NT2/D1 (cell line): ENCODE measurements around the gene CTCF.

Source experiments
- DNase-seq: peaks from one replicate; pipeline ENCODE4 v3.0.0-alpha.2; 2011; ENCODE audit warnings: low read depth, low spot score
- H3K27me3 ChIP-seq: 2 replicates; pipeline ENCODE4 v1.6.0; 2011; ENCODE audit warnings: mild to moderate bottlenecking; ENCODE audit not compliant: insufficient read length, insufficient read depth
- H3K36me3 ChIP-seq: 2 replicates; pipeline ENCODE4 v1.6.1; 2011; ENCODE audit warnings: mild to moderate bottlenecking, low read length, mixed read lengths; ENCODE audit not compliant: insufficient read depth, insufficient read length
- H3K4me1 ChIP-seq: 2 replicates; pipeline ENCODE4 v1.5.1; 2011; ENCODE audit not compliant: insufficient read depth, insufficient read length
- H3K4me3 ChIP-seq: 2 replicates; pipeline ENCODE4 v1.5.1; 2011; ENCODE audit warnings: low read depth; ENCODE audit not compliant: insufficient read length
- H3K9ac ChIP-seq: 2 replicates; pipeline ENCODE4 v1.6.0; 2011; ENCODE audit warnings: low read depth; ENCODE audit not compliant: insufficient read length
- H3K9me3 ChIP-seq: 2 replicates; pipeline ENCODE4 v1.5.1; 2011; ENCODE audit warnings: mild to moderate bottlenecking, low read length; ENCODE audit not compliant: insufficient read depth
- SUZ12 ChIP-seq: IDR thresholded peaks from 2 replicates; pipeline ENCODE4 v1.6.1; 2011; ENCODE audit not compliant: insufficient read length, insufficient read depth; ENCODE audit errors: extremely low read depth
- YY1 ChIP-seq: IDR thresholded peaks from 2 replicates; pipeline ENCODE4 v1.6.1; 2011; ENCODE audit not compliant: insufficient read length, insufficient read depth
- ZNF274 ChIP-seq: IDR thresholded peaks from 2 replicates; pipeline ENCODE4 v1.6.1; 2011; ENCODE audit warnings: mild to moderate bottlenecking, low read depth, low read length

Gene CTCF

GRCh38 chr16:67518676-67519075 lies 43.6 kb upstream of the CTCF start:
- no peaks in the 10 kb centered on the region for H3K4me1 ChIP-seq
- H3K9me3 ChIP-seq: peaks cover 40% of the 10 kb centered on the region; the same call in 1 of the 2 replicates
- no peaks in the 10 kb centered on the region for H3K36me3 ChIP-seq
- no peak overlapping the region for H3K4me3 ChIP-seq
- H3K9ac ChIP-seq: no peak overlapping the region
- DNase-seq: no peak
- no peak for TF ChIP-seq ZNF274
- TF ChIP-seq SUZ12: no peak
- TF ChIP-seq YY1: no peak
- no peaks in the 10 kb centered on the region for H3K27me3 ChIP-seq

- no peak for TF ChIP-seq YY1
- TF ChIP-seq ZNF274: no peak
- no peak overlapping the region for H3K4me3 ChIP-seq
- H3K4me1 ChIP-seq: no peaks in the 10 kb centered on the region
- peaks cover under 1% of the 10 kb centered on the region for H3K27me3 ChIP-seq
- no peak overlapping the region for H3K9ac ChIP-seq
- peaks cover 40% of the 10 kb centered on the region; the same call in 1 of the 2 replicates for H3K9me3 ChIP-seq
- no peaks in the 10 kb centered on the region for H3K36me3 ChIP-seq
- no peak for DNase-seq
These were observed 43.1 kb upstream of the CTCF start for GRCh38 chr16:67519242-67519641.

GRCh38 chr16:67521095-67521804 lies 41.1 kb upstream of the CTCF start:
- peaks cover 8% of the 10 kb centered on the region for H3K4me1 ChIP-seq
- peak overlapping the region; percentile 32 for H3K4me3 ChIP-seq
- TF ChIP-seq YY1: no peak
- TF ChIP-seq ZNF274: no peak
- TF ChIP-seq SUZ12: no peak

GRCh38 chr16:67525176-67525860 lies 37.0 kb upstream of the CTCF start:
- Histone ChIP-seq H3K27me3 (peaks cover 18% of the 10 kb centered on the region), H3K4me3 (no peak overlapping the region), H3K9me3 (peaks cover 20% of the 10 kb centered on the region; the same call in 1 of the 2 replicates), H3K36me3 (no peaks in the 10 kb centered on the region), H3K9ac (no peak overlapping the region), H3K4me1 (peaks cover 16% of the 10 kb centered on the region)
- no peak for DNase-seq
- no peak for TF ChIP-seq ZNF274
- TF ChIP-seq SUZ12: no peak
- no peak for TF ChIP-seq YY1

More at GRCh38 chr16:67521095-67521804, 41.1 kb upstream of the CTCF start:
- Histone ChIP-seq H3K36me3 (no peaks in the 10 kb centered on the region), H3K27me3 (peaks cover 6% of the 10 kb centered on the region), H3K9ac (peak overlapping the region; percentile 67), H3K9me3 (peaks cover 40% of the 10 kb centered on the region; the same call in 1 of the 2 replicates)
- peak; percentile 98 for DNase-seq

GRCh38 chr16:67526149-67526791 lies 36.1 kb upstream of the CTCF start:
- Histone ChIP-seq H3K27me3 (peaks cover 28% of the 10 kb centered on the region), H3K9ac (no peak overlapping the region), H3K36me3 (peaks cover 7% of the 10 kb centered on the region), H3K4me1 (peaks cover 22% of the 10 kb centered on the region), H3K9me3 (peaks cover 13% of the 10 kb centered on the region; the same call in 1 of the 2 replicates), H3K4me3 (no peak overlapping the region)
- no peak for DNase-seq
- TF ChIP-seq SUZ12: no peak
- TF ChIP-seq YY1: no peak
- TF ChIP-seq ZNF274: no peak

GRCh38 chr16:67528222-67528869 lies 34.0 kb upstream of the CTCF start, which contains the start of gene RIPOR1:
Gene RIPOR1, plus strand, starts transcription at chr16:67528829. Its CDS starts 9,618 bp downstream, at chr16:67538447.
- Histone ChIP-seq H3K9me3 (no peaks in the 10 kb centered on the region), H3K36me3 (peaks cover 13% of the 10 kb centered on the region), H3K4me3 (peak within 1 kb of the TSS; percentile 36), H3K4me1 (peaks cover 22% of the 10 kb centered on the region), H3K9ac (peak within 1 kb of the TSS; percentile 81), H3K27me3 (peaks cover 37% of the 10 kb centered on the region)
- DNase-seq: no peak
- TF ChIP-seq SUZ12 (no peak), YY1 (no peak), ZNF274 (no peak)
